OCI-LY7 (cell line): ENCODE data around the gene LRRC53. TPM values are rescaled to one million over a fixed set of nuclear protein-coding genes. Genes with fewer than 3 reads are reported as not detected.

Experiments used
- BruUV-seq: library from RNA; stranded (reverse); fragments of 400-500 nt; replicated peaks from 2 replicates; lab custom pipeline; 2021; lab: Mats Ljungman, UMichigan
- CTCF ChIA-PET: fragments of 300-600 bp; sonication (Branson Sonifier 250); formaldehyde crosslinking; loops from one replicate; lab custom pipeline; 2022; ENCODE audit warnings: antibody characterized with exemption; ENCODE audit not compliant: unreplicated experiment; lab: Charles Lee
- POLR2A ChIA-PET: fragments of 300-600 bp; sonication (Branson Sonifier 250); formaldehyde crosslinking; loops from one replicate; lab custom pipeline; 2022; ENCODE audit warnings: antibody characterized with exemption; lab: Charles Lee
- DNase-seq: peaks from one replicate; pipeline ENCODE4 v3.0.0-alpha.2; 2015; ENCODE audit warnings: low spot score
- H2AFZ ChIP-seq: fragments of 200-600 bp; sonication (generic), shearing (Covaris generic); 2 replicates; pipeline ENCODE4 v1.6.1; 2014; ENCODE audit warnings: mild to moderate bottlenecking, antibody characterized with exemption, low read length, moderate library complexity
- H3K27ac ChIP-seq: fragments of 200-600 bp; sonication (generic); 2 replicates; pipeline ENCODE4 v1.5.1; 2014; ENCODE audit warnings: mixed run types, low read depth, mild to moderate bottlenecking, moderate library complexity, low read length, inconsistent platforms; ENCODE audit not compliant: poor library complexity, severe bottlenecking
- H3K36me3 ChIP-seq: fragments of 200-600 bp; sonication (generic); 2 replicates; pipeline ENCODE4 v1.6.1; 2014; ENCODE audit warnings: mild to moderate bottlenecking, antibody characterized with exemption, low read length, moderate library complexity, mixed read lengths; ENCODE audit not compliant: insufficient read depth
- H3K4me1 ChIP-seq: fragments of 200-600 bp; sonication (generic); 2 replicates; pipeline ENCODE4 v1.5.1; 2014; ENCODE audit warnings: mild to moderate bottlenecking, low read length; ENCODE audit not compliant: insufficient read depth, poor library complexity, severe bottlenecking
- H3K4me2 ChIP-seq: fragments of 200-600 bp; sonication (generic); 2 replicates; pipeline ENCODE4 v1.6.1; 2014; ENCODE audit warnings: mild to moderate bottlenecking, low read length
- H3K4me3 ChIP-seq: fragments of 200-600 bp; sonication (generic); 2 replicates; pipeline ENCODE4 v1.5.1; 2014; ENCODE audit warnings: mild to moderate bottlenecking, low read depth, low read length; ENCODE audit not compliant: poor library complexity, severe bottlenecking
- H3K79me2 ChIP-seq: fragments of 200-600 bp; sonication (generic); 2 replicates; pipeline ENCODE4 v1.6.1; 2016; ENCODE audit warnings: low read depth, mild to moderate bottlenecking, low read length, moderate library complexity, mixed read lengths; ENCODE audit not compliant: insufficient read depth
- H3K9me2 ChIP-seq: fragments of 200-600 bp; sonication (generic); 2 replicates; pipeline ENCODE4 v1.6.1; 2016; ENCODE audit warnings: mild to moderate bottlenecking, low read length, mixed read lengths; ENCODE audit not compliant: insufficient read depth
- H3K9me3 ChIP-seq: fragments of 200-600 bp; sonication (generic); 2 replicates; pipeline ENCODE4 v1.6.1; 2014; ENCODE audit warnings: mild to moderate bottlenecking, mixed run types, low read length, mixed read lengths
- H4K20me1 ChIP-seq: fragments of 200-600 bp; sonication (generic); 2 replicates; pipeline ENCODE4 v1.6.1; 2014; ENCODE audit warnings: mild to moderate bottlenecking, antibody characterized with exemption, low read length, moderate library complexity, mixed read lengths; ENCODE audit not compliant: insufficient read depth
- EZH2phosphoT487 ChIP-seq: fragments of 200-600 bp; sonication (generic); IDR thresholded peaks from 2 replicates; pipeline ENCODE4 v1.6.1; 2018; ENCODE audit warnings: low read depth, borderline replicate concordance, mild to moderate bottlenecking, mixed run types, antibody characterized with exemption, low read length, moderate library complexity, mixed read lengths
- intact Hi-C: fragments of 100-400 bp; cut with micrococcal nuclease; formaldehyde crosslinking; loops from one replicate; pipeline ENCODE4 v1.10.0; 2022; ENCODE audit not compliant: unreplicated experiment
- total RNA-seq, 2 experiments: library from RNA; depleted of rRNA in 1 of 2; stranded (reverse); fragments of >200 nt in 1 of 2; shearing (Covaris generic) in 1 of 2; gene quantifications; 2 replicates each; pipeline ENCODE4 v1.2.3, GENCODE V29; 2014 to 2022
- TF ChIP-seq, protein P1 (sequence below): fragments of 200-600 bp; sonication (generic); conservative IDR thresholded peaks from 2 replicates; pipeline ENCODE4 v1.5.1; 2014; ENCODE audit warnings: mild to moderate bottlenecking, antibody characterized with exemption, low read length, moderate library complexity, mixed read lengths

Gene LRRC53
- total RNA-seq, 2 experiments from 2014 or later = not detected

- H3K79me2 ChIP-seq = no peaks in the 10 kb centered on the region
- intact Hi-C loops = no loop called here
- no peaks in the 10 kb centered on the region for H4K20me1 ChIP-seq
- H2AFZ ChIP-seq = no peak overlapping the region
- H3K27ac ChIP-seq = no peak overlapping the region
- ChIA-PET CTCF (no interaction called here), POLR2A (interaction anchor here (0.5 kb wide), 1 partner anchor 38 kb away, joined by 3 read pairs; no protein-coding TSS in a partner anchor)
- no TSS peak for BruUV-seq
- H3K36me3 ChIP-seq = no peaks in the 10 kb centered on the region
- no peak for DNase-seq
- no peak overlapping the region for H3K4me3 ChIP-seq
- no peak for TF ChIP-seq EZH2phosphoT487
- TF ChIP-seq, protein P1, sequence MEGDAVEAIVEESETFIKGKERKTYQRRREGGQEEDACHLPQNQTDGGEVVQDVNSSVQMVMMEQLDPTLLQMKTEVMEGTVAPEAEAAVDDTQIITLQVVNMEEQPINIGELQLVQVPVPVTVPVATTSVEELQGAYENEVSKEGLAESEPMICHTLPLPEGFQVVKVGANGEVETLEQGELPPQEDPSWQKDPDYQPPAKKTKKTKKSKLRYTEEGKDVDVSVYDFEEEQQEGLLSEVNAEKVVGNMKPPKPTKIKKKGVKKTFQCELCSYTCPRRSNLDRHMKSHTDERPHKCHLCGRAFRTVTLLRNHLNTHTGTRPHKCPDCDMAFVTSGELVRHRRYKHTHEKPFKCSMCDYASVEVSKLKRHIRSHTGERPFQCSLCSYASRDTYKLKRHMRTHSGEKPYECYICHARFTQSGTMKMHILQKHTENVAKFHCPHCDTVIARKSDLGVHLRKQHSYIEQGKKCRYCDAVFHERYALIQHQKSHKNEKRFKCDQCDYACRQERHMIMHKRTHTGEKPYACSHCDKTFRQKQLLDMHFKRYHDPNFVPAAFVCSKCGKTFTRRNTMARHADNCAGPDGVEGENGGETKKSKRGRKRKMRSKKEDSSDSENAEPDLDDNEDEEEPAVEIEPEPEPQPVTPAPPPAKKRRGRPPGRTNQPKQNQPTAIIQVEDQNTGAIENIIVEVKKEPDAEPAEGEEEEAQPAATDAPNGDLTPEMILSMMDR = no peak
- no peaks in the 10 kb centered on the region for H3K4me1 ChIP-seq
- no peaks in the 10 kb centered on the region for H3K9me2 ChIP-seq
- H3K9me3 ChIP-seq = no peaks in the 10 kb centered on the region
- H3K4me2 ChIP-seq = no peak overlapping the region
Measured at GRCh38 chr1:74470936-74471335, 41.5 kb downstream of the LRRC53 start.

GRCh38 chr1:74470251-74470650, 42.2 kb downstream of the LRRC53 start:
- TF ChIP-seq, protein P1 = no peak
- TF ChIP-seq EZH2phosphoT487 = no peak
- H3K36me3 ChIP-seq = no peaks in the 10 kb centered on the region
- POLR2A ChIA-PET = interaction anchor here (0.6 kb wide), 1 partner anchor 693 kb away, joined by 5 read pairs; no protein-coding TSS in a partner anchor

DNA sequence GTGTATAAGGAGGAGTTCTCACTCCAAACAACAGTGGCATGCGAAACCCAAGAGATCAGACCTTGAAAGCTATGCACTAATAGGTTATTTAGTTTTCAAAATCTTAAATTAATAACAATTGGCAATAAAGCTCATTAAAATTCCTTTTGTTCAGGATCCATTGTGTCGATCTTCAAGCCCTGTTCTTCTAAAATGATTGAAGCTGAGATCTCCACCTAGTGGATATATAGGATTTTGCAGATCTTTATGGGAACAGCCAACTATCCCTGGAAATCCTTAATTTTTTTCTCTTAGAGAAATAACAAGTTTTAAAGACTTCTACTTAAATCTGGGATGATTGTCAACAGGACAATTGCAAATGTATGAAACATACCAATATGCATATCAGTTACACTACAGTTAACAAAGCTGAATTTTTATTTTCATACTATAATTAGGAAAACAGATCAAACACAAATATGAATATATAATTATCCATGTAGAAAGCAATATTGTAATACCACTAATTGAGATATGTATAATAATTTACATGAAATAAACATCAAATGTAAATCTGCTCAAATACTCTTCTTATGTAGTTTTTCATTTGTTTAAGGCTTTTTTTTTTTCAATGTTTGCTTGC, 43.3 kb downstream of the LRRC53 start:
- no peak for TF ChIP-seq EZH2phosphoT487
- TF ChIP-seq, protein P1 = peak; percentile 81
- H3K79me2 ChIP-seq = no peaks in the 10 kb centered on the region
- intact Hi-C loops = no loop called here
- DNase-seq = peak; percentile 27
- no TSS peak for BruUV-seq
- ChIA-PET CTCF (no interaction called here), POLR2A (no interaction called here)
- H4K20me1 ChIP-seq = no peaks in the 10 kb centered on the region
- H3K27ac ChIP-seq = no peak overlapping the region
- H2AFZ ChIP-seq = no peak overlapping the region
- no peak overlapping the region for H3K4me2 ChIP-seq
- H3K9me3 ChIP-seq = no peaks in the 10 kb centered on the region
- H3K4me1 ChIP-seq = no peaks in the 10 kb centered on the region
- H3K4me3 ChIP-seq = no peak overlapping the region
- H3K9me2 ChIP-seq = no peaks in the 10 kb centered on the region
- H3K36me3 ChIP-seq = no peaks in the 10 kb centered on the region

More at GRCh38 chr1:74470251-74470650, 42.2 kb downstream of the LRRC53 start:
- Histone ChIP-seq H4K20me1 (no peaks in the 10 kb centered on the region), H3K79me2 (no peaks in the 10 kb centered on the region), H3K4me1 (no peaks in the 10 kb centered on the region), H3K4me3 (no peak overlapping the region), H3K9me3 (no peaks in the 10 kb centered on the region), H3K27ac (no peak overlapping the region), H3K9me2 (no peaks in the 10 kb centered on the region), H3K4me2 (no peak overlapping the region), H2AFZ (no peak overlapping the region)
- CTCF ChIA-PET = no interaction called here
- no peak for DNase-seq
- no TSS peak for BruUV-seq
- intact Hi-C loops = no loop called here
